ENCODE data around the gene ZNF519. TPM values are rescaled to one million over a fixed set of nuclear protein-coding genes. Genes with fewer than 3 reads are reported as not detected.
"Not testable (repeated sequence)": the region's sequence is repeated elsewhere in the genome, so short reads cannot be mapped to it uniquely, and the experiment has no call there.

ZNF519 gene
- total RNA-seq, 2 experiments from 2014 or later: 16.2 to 17.1 TPM

- H3K27me3 Mint-ChIP-seq (ENCODE audit: low read depth); DNase-seq; H3K36me3 Mint-ChIP-seq (ENCODE audit: low read depth); H3K9me3 Mint-ChIP-seq (ENCODE audit: insufficient read depth); CTCF ChIA-PET; POLR2A ChIA-PET; H3K4me3 Mint-ChIP-seq; H3K4me1 Mint-ChIP-seq (ENCODE audit: low read depth); ATAC-seq; H3K27ac Mint-ChIP-seq: not testable (repeated sequence)
Observed at GRCh38 chr18:14143871-14144627, 11.8 kb upstream of the ZNF519 start.

DNA sequence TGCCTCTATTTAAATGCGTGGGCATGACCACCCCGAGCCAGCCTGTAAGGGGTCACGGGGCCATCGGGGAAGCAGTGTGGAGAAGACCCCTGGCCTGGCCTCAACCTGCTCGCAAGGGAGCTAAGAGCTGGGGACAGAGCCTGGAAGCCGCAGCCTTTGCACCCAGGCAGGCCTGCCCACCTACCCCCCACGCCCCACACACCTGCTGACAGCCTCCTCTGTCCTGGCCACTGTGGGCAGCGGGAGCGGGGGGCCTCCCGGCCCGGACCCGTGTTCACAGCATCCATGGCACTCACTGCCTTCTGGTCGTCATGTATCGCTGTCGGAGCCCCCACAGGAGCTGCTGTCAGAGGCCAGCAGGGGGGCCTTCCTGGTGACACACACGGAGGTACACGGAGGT, 11.2 kb upstream of the ZNF519 start:
- CTCF ChIA-PET; H3K9me3 Mint-ChIP-seq (ENCODE audit: insufficient read depth); H3K4me3 Mint-ChIP-seq; H3K27me3 Mint-ChIP-seq (ENCODE audit: low read depth); DNase-seq; ATAC-seq; H3K27ac Mint-ChIP-seq; H3K36me3 Mint-ChIP-seq (ENCODE audit: low read depth); H3K4me1 Mint-ChIP-seq (ENCODE audit: low read depth); POLR2A ChIA-PET: not testable (repeated sequence)

DNA sequence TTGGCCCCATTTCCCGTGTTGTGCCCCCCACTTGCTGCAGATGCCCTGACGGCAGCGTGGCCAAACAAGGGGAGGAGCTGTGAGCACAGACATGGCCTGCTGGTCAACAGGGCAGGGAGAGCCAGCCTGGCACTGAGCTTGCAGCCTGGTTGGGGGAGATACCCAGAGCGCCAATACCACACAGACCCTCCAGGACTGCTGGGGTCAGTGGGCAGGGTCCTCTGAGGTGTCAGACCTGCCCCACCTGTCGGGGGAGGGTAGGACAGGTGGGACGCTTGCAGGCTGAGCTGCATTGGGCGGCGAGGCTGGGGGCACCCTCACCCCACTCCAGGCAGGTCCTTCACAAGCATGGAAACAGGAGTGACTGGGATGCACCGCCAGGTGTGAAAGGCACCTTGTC, 9.9 kb upstream of the ZNF519 start:
- H3K36me3 Mint-ChIP-seq (ENCODE audit: low read depth); H3K9me3 Mint-ChIP-seq (ENCODE audit: insufficient read depth); H3K4me3 Mint-ChIP-seq; H3K27ac Mint-ChIP-seq; CTCF ChIA-PET; POLR2A ChIA-PET; DNase-seq; ATAC-seq; H3K4me1 Mint-ChIP-seq (ENCODE audit: low read depth); H3K27me3 Mint-ChIP-seq (ENCODE audit: low read depth): not testable (repeated sequence)

- H3K27me3 Mint-ChIP-seq (ENCODE audit: low read depth); H3K4me3 Mint-ChIP-seq; POLR2A ChIA-PET; ATAC-seq; H3K27ac Mint-ChIP-seq; CTCF ChIA-PET; DNase-seq; H3K36me3 Mint-ChIP-seq (ENCODE audit: low read depth); H3K4me1 Mint-ChIP-seq (ENCODE audit: low read depth); H3K9me3 Mint-ChIP-seq (ENCODE audit: insufficient read depth): not testable (repeated sequence)
Observed at GRCh38 chr18:14139583-14139982, 7.3 kb upstream of the ZNF519 start.

- H3K36me3 Mint-ChIP-seq (ENCODE audit: low read depth); H3K27me3 Mint-ChIP-seq (ENCODE audit: low read depth); POLR2A ChIA-PET; CTCF ChIA-PET; H3K4me3 Mint-ChIP-seq; H3K9me3 Mint-ChIP-seq (ENCODE audit: insufficient read depth); DNase-seq; H3K27ac Mint-ChIP-seq; ATAC-seq; H3K4me1 Mint-ChIP-seq (ENCODE audit: low read depth): not testable (repeated sequence)
Observed at GRCh38 chr18:14137971-14138370, 5.7 kb upstream of the ZNF519 start.

DNA sequence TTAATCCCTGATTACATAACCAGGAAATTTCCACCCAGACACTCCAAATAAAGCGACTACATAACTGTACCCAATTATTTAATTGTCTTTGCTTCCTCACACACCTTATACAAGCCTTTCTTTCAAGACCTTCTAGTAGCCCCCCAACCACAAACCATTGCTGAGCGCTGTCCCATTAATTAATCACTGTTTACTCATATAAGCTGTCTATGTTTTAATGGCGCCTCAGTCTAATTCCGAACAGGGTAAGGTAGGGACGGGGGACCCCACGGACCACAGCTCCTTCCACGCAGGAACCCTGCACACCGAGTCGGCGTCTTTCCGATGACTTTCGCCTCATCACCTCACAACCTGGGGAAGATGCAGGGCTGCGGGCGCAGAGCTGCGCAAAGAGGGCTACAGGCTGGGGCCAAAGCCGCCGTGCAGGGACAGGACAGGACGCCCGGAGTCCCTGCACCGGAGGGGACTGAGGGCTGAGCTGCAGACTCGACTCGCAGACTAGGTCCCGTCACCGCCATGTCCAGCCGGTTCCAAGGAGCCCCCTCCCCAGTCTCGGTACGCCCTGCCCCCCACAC, 452 bp downstream of the ZNF519 start:
- DNase-seq; H3K27me3 Mint-ChIP-seq (ENCODE audit: low read depth); H3K9me3 Mint-ChIP-seq (ENCODE audit: insufficient read depth); CTCF ChIA-PET; POLR2A ChIA-PET: not testable (repeated sequence)
- Mint-ChIP-seq H3K4me1 (ENCODE audit: low read depth) (peaks cover 24% of the 10 kb centered on the region), H3K27ac (peak overlapping the region; percentile 93), H3K36me3 (ENCODE audit: low read depth) (peaks cover 13% of the 10 kb centered on the region), H3K4me3 (peak overlapping the region; percentile 93)
- peak; percentile 52 for ATAC-seq

DNA sequence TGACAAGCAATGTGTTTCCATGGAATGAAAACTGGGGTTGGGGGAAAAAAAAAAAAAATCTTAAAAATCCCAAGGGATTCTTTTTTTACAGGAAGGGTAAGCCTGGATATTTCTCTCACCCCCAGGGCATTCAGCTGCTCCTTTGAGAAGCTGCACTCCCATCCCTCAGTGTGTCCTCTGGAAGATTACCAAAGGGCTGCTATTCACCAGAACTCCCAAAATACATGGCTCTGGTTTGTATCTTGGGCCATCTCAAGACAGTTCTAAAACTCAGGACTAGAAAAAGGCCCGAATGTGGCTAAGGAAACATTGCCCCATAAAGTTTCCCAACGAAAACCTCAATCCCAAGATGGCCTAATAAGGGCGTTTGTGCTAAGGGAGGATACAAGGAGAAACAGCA, 1.4 kb downstream of the ZNF519 start:
- H3K36me3 Mint-ChIP-seq (ENCODE audit: low read depth): peaks cover 13% of the 10 kb centered on the region
- H3K27me3 Mint-ChIP-seq (ENCODE audit: low read depth); CTCF ChIA-PET; ATAC-seq; H3K9me3 Mint-ChIP-seq (ENCODE audit: insufficient read depth); H3K27ac Mint-ChIP-seq; DNase-seq; POLR2A ChIA-PET: not testable (repeated sequence)
- peak overlapping the region; percentile 93 for H3K4me3 Mint-ChIP-seq
- peaks cover 24% of the 10 kb centered on the region for H3K4me1 Mint-ChIP-seq (ENCODE audit: low read depth)

GRCh38 chr18:14124689-14125088, 7.5 kb downstream of the ZNF519 start:
- Mint-ChIP-seq H3K4me1 (ENCODE audit: low read depth) (peaks cover 9% of the 10 kb centered on the region), H3K36me3 (ENCODE audit: low read depth) (peaks cover 29% of the 10 kb centered on the region), H3K9me3 (ENCODE audit: insufficient read depth) (no peaks in the 10 kb centered on the region), H3K4me3 (no peak overlapping the region), H3K27me3 (ENCODE audit: low read depth) (no peaks in the 10 kb centered on the region), H3K27ac (no peak overlapping the region)
- no peak for ATAC-seq
- CTCF ChIA-PET: no interaction called here
- DNase-seq: no peak
- POLR2A ChIA-PET: no interaction called here

- Mint-ChIP-seq H3K27me3 (ENCODE audit: low read depth) (no peaks in the 10 kb centered on the region), H3K27ac (no peak overlapping the region), H3K36me3 (ENCODE audit: low read depth) (peaks cover 38% of the 10 kb centered on the region), H3K9me3 (ENCODE audit: insufficient read depth) (no peaks in the 10 kb centered on the region), H3K4me1 (ENCODE audit: low read depth) (no peaks in the 10 kb centered on the region), H3K4me3 (no peak overlapping the region)
- POLR2A ChIA-PET: no interaction called here
- DNase-seq (no peak), ATAC-seq (no peak)
- CTCF ChIA-PET: no interaction called here
Observed at GRCh38 chr18:14122097-14122496, 10.1 kb downstream of the ZNF519 start.

- Mint-ChIP-seq H3K4me1 (ENCODE audit: low read depth) (no peaks in the 10 kb centered on the region), H3K27ac (no peak overlapping the region), H3K27me3 (ENCODE audit: low read depth) (no peaks in the 10 kb centered on the region), H3K9me3 (ENCODE audit: insufficient read depth) (no peaks in the 10 kb centered on the region), H3K4me3 (no peak overlapping the region), H3K36me3 (ENCODE audit: low read depth) (peaks cover 44% of the 10 kb centered on the region)
- ChIA-PET POLR2A (no interaction called here), CTCF (no interaction called here)
- ATAC-seq: no peak
- DNase-seq: no peak
Observed at GRCh38 chr18:14120926-14121325, 11.3 kb downstream of the ZNF519 start.

GRCh38 chr18:14117606-14118005, 14.6 kb downstream of the ZNF519 start:
- H3K36me3 Mint-ChIP-seq (ENCODE audit: low read depth): peaks cover 51% of the 10 kb centered on the region
- POLR2A ChIA-PET: no interaction called here
- H3K27me3 Mint-ChIP-seq (ENCODE audit: low read depth): no peaks in the 10 kb centered on the region
- ATAC-seq (no peak), DNase-seq (no peak)
- CTCF ChIA-PET: no interaction called here
- H3K4me1 Mint-ChIP-seq (ENCODE audit: low read depth): no peaks in the 10 kb centered on the region
- H3K27ac Mint-ChIP-seq: no peak overlapping the region
- no peak overlapping the region for H3K4me3 Mint-ChIP-seq
- H3K9me3 Mint-ChIP-seq (ENCODE audit: insufficient read depth): peaks cover 4% of the 10 kb centered on the region

DNA sequence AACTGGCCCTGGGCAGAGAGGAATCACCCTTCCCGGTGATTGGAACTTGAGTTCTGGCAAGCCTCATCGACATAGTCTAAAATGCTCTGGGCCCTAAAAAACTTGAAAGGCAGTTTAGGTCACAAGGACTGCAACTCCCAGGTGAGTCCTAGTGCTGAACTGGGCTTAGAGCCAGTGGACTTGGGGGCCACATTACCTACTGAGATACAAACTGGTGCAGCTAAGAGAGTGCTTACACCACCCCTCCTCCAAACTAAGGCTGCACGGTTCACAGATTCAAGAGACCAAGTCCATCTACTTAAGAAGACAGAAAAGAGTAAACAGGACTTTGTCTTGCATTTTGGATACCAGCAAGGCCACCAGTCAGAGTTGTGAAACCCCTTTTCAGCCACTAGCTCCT, 25.3 kb downstream of the ZNF519 start:
- DNase-seq (no peak), ATAC-seq (no peak)
- H3K36me3 Mint-ChIP-seq (ENCODE audit: low read depth): peaks cover 62% of the 10 kb centered on the region
- no peaks in the 10 kb centered on the region for H3K27me3 Mint-ChIP-seq (ENCODE audit: low read depth)
- ChIA-PET CTCF (no interaction called here), POLR2A (no interaction called here)
- H3K4me3 Mint-ChIP-seq: no peak overlapping the region
- H3K9me3 Mint-ChIP-seq (ENCODE audit: insufficient read depth): peaks cover 54% of the 10 kb centered on the region
- no peak overlapping the region for H3K27ac Mint-ChIP-seq
- no peaks in the 10 kb centered on the region for H3K4me1 Mint-ChIP-seq (ENCODE audit: low read depth)

All from activated CD8-positive, alpha-beta T cell treated with anti-CD3 and anti-CD28 coated beads, Interleukin-2, amount 10 ng/mL, durations not matched to agents 7 days and 5 days (primary cell).